ENCODE measurements around the gene RASD2.

The RASD2 gene

DNA sequence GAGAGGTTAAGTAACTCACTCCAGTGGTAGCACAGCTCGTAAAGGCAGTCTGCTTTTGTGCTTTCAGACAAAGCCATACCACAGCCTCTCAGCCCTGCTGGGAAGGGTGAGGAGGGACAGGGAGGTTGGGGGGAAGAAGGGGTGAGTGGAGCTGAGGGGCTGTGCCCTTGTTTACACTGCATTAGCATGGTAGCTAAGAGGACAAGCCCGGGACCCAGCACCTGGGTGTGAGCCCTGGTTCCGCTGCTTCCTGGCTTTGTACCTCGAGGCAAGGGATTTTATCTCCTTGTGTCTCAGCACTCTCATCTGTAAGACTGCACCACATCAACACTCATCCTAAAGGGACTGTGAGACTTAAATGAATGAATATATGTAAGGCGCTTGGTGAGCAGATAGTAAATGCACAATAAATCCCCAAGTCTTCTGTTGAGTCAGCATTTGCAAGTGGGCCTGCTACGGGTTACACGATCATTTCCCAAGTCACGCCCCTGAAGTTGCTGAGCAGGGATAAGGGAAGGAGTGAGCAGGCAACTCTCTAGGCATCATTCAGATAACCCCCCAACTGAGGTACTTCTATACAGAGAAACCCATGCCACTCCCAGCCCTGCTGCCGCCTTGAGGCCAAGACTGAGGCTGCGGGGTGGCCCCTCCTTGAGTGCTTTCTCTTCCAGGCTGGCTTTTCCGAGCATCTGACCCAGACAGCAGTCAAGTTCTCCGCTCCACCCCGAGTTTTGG lies 7.5 kb downstream of the RASD2 start:
- Histone ChIP-seq H3K4me2 (ENCODE audit: low read depth, low read length, poor library complexity, severe bottlenecking) (no peak overlapping the region), H4K20me1 (ENCODE audit: insufficient read depth, low read length, poor library complexity, severe bottlenecking) (no peaks in the 10 kb centered on the region), H3K9me3 (ENCODE audit: insufficient read depth, low read depth, low read length) (no peaks in the 10 kb centered on the region), H3K27me3 (ENCODE audit: insufficient read depth, low read length, poor library complexity, severe bottlenecking) (no peaks in the 10 kb centered on the region), H3K4me3 (ENCODE audit: low read length, poor library complexity, severe bottlenecking) (no peak overlapping the region), H3K4me1 (ENCODE audit: insufficient read depth, low read length, poor library complexity, severe bottlenecking) (peaks cover 35% of the 10 kb centered on the region), H3K9me2 (replicated peaks; ENCODE audit: low read depth, low read length) (no peaks in the 10 kb centered on the region), H3K9ac (ENCODE audit: low read depth, low read length, poor library complexity, severe bottlenecking) (no peak overlapping the region), H3K36me3 (ENCODE audit: insufficient read depth, low read length) (no peaks in the 10 kb centered on the region), H2AFZ (ENCODE audit: low read length) (no peak overlapping the region), H3K79me2 (ENCODE audit: insufficient read depth, low read length) (no peaks in the 10 kb centered on the region), H3F3A (ENCODE audit: low read depth) (no peaks in the 10 kb centered on the region)
- TF ChIP-seq, protein P1, sequence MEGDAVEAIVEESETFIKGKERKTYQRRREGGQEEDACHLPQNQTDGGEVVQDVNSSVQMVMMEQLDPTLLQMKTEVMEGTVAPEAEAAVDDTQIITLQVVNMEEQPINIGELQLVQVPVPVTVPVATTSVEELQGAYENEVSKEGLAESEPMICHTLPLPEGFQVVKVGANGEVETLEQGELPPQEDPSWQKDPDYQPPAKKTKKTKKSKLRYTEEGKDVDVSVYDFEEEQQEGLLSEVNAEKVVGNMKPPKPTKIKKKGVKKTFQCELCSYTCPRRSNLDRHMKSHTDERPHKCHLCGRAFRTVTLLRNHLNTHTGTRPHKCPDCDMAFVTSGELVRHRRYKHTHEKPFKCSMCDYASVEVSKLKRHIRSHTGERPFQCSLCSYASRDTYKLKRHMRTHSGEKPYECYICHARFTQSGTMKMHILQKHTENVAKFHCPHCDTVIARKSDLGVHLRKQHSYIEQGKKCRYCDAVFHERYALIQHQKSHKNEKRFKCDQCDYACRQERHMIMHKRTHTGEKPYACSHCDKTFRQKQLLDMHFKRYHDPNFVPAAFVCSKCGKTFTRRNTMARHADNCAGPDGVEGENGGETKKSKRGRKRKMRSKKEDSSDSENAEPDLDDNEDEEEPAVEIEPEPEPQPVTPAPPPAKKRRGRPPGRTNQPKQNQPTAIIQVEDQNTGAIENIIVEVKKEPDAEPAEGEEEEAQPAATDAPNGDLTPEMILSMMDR (conservative IDR thresholded peaks at IDR 0.05; ENCODE audit: low read length), result peak; percentile 41; the same call in 1 of the 2 replicates
- TF ChIP-seq EZH2phosphoT487 (IDR thresholded peaks at IDR 0.05; ENCODE audit: borderline replicate concordance), result no peak

DNA sequence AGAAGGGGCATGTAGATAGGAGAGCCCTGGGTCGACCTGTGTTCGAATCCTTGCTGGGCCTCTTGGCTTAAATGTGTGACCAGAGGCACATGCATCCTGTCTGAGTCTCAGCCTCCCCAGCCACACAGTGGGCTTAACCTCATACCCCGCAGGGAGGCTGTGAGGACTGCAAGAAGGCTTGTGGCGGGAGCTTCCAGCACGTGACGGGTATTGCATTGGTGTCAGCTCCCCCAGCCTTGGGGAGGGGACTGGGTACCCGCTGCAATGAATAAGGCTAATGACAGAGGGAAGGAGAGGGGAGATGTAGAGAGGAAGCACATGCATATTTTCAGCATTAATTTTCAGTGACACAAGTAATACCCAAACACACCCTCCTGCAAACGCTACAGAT lies 8.1 kb downstream of the RASD2 start:
- Histone ChIP-seq H3K4me1 (ENCODE audit: insufficient read depth, low read length, poor library complexity, severe bottlenecking) (peaks cover 30% of the 10 kb centered on the region), H3K9ac (ENCODE audit: low read depth, low read length, poor library complexity, severe bottlenecking) (no peak overlapping the region), H2AFZ (ENCODE audit: low read length) (no peak overlapping the region), H3K4me2 (ENCODE audit: low read depth, low read length, poor library complexity, severe bottlenecking) (no peak overlapping the region), H3K27me3 (ENCODE audit: insufficient read depth, low read length, poor library complexity, severe bottlenecking) (no peaks in the 10 kb centered on the region), H3K9me3 (ENCODE audit: insufficient read depth, low read depth, low read length) (no peaks in the 10 kb centered on the region), H3K36me3 (ENCODE audit: insufficient read depth, low read length) (no peaks in the 10 kb centered on the region), H4K20me1 (ENCODE audit: insufficient read depth, low read length, poor library complexity, severe bottlenecking) (no peaks in the 10 kb centered on the region), H3K4me3 (ENCODE audit: low read length, poor library complexity, severe bottlenecking) (no peak overlapping the region), H3K79me2 (ENCODE audit: insufficient read depth, low read length) (no peaks in the 10 kb centered on the region), H3K9me2 (replicated peaks; ENCODE audit: low read depth, low read length) (no peaks in the 10 kb centered on the region), H3F3A (ENCODE audit: low read depth) (no peaks in the 10 kb centered on the region)
- TF ChIP-seq, protein P1 (conservative IDR thresholded peaks at IDR 0.05; ENCODE audit: low read length), result no peak; the same call in 1 of the 2 replicates
- TF ChIP-seq EZH2phosphoT487 (IDR thresholded peaks at IDR 0.05; ENCODE audit: borderline replicate concordance), result no peak

DNA sequence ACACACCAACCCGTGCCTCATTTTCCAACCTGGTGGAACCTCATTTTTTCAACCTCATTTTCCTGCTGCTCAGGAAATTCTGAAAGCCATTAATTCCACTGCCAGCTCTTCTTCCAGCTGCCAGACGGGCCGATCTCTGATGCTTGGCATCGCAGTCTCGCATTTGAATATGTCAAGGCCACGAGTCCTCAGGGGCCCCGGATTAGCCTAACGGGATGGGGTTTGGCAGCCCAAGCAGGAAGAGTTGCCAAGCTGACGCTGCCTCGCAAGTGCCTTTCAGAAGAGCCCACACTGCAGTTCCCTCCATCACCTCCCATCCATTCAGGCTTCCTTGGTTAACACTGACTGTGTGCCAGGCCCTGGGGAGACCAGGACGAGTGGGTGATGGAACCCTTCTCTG lies 8.7 kb downstream of the RASD2 start:
- Histone ChIP-seq H3K4me3 (ENCODE audit: low read length, poor library complexity, severe bottlenecking) (no peak overlapping the region), H3K4me1 (ENCODE audit: insufficient read depth, low read length, poor library complexity, severe bottlenecking) (peaks cover 24% of the 10 kb centered on the region), H3K9me2 (replicated peaks; ENCODE audit: low read depth, low read length) (no peaks in the 10 kb centered on the region), H3K9me3 (ENCODE audit: insufficient read depth, low read depth, low read length) (no peaks in the 10 kb centered on the region), H3K27me3 (ENCODE audit: insufficient read depth, low read length, poor library complexity, severe bottlenecking) (no peaks in the 10 kb centered on the region), H3F3A (ENCODE audit: low read depth) (no peaks in the 10 kb centered on the region), H2AFZ (ENCODE audit: low read length) (no peak overlapping the region), H3K79me2 (ENCODE audit: insufficient read depth, low read length) (no peaks in the 10 kb centered on the region), H3K4me2 (ENCODE audit: low read depth, low read length, poor library complexity, severe bottlenecking) (no peak overlapping the region), H3K9ac (ENCODE audit: low read depth, low read length, poor library complexity, severe bottlenecking) (no peak overlapping the region), H4K20me1 (ENCODE audit: insufficient read depth, low read length, poor library complexity, severe bottlenecking) (no peaks in the 10 kb centered on the region), H3K36me3 (ENCODE audit: insufficient read depth, low read length) (no peaks in the 10 kb centered on the region)
- TF ChIP-seq, protein P1 (conservative IDR thresholded peaks at IDR 0.05; ENCODE audit: low read length), result no peak
- no peak for TF ChIP-seq EZH2phosphoT487 (IDR thresholded peaks at IDR 0.05; ENCODE audit: borderline replicate concordance)

Measured in Loucy (cell line).